GM19193 (cell line): ENCODE measurements around the gene PIGK.

ENCODE experiments used
- POLR2A ChIP-seq: IDR thresholded peaks from 4 replicates; pipeline ENCODE4 v1.6.1; 2011; ENCODE audit not compliant: insufficient read depth, insufficient read length; ENCODE audit errors: extremely low read depth

Gene PIGK

GRCh38 chr1:77219166-77219887 is at the start of gene PIGK:
Gene PIGK (minus strand): TSS chr1:77219430. CDS start chr1:77219402, 28 bp downstream.
- peak; percentile 89 for TF ChIP-seq POLR2A

GRCh38 chr1:77267035-77267434 is 47.8 kb upstream of the PIGK start:
- no peak for TF ChIP-seq POLR2A

DNA sequence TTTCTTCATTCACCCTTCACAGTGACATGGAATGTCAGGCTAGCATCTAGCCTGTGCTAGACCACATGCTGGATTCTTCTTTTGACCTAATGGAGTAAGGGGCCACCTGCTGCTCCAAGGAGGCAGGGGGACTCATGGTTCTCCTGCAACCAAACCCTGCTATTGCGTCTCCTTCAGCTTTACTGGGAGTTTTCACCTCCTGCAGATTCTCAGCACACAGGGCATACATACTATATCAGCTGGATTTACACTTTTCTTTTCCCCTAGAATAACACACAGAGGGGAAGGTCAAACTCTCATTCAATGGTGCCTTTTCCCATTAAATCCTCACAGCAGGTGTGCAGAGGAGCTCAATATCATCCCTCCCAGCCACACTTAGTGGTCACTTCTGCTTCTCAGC is 46.0 kb upstream of the PIGK start:
- no peak for TF ChIP-seq POLR2A

DNA sequence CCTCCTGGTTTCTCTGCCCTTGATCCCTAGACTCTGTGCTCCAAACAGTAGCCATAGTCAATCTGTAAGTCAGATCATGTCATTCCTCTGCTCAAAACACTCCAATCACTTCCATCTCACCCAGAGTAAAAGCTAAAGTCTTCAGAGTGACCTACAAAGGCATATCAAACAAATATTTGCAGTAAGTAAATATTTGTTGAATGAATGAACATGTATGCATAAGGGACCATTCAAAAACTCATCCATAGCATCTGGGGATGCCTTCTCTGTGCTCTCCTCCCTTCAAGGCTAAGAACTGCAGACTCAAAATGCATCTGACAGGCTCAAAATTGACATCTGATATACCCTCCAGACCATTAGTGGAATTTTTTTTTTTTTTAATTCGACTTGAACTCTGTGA is 44.5 kb upstream of the PIGK start:
- no peak for TF ChIP-seq POLR2A

GRCh38 chr1:77253211-77253610 is 34.0 kb upstream of the PIGK start:
- TF ChIP-seq POLR2A: no peak

DNA sequence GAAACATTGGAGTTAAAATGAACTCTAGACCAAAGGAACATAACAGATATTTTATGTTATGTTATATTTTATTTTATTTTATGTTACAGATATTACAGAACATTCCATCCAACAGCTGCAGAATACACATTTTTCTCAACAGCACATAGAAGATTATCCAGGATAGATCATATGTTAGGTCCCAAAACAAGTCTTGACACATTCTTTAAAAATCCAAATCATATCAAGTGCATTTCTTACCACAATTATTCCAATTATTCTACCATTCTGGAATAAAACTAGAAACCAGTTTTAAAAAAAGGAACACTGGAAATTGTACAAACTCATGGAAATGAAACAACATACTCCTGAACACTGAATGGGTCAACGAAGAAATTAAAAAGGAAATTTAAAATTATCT is 30.9 kb upstream of the PIGK start:
- TF ChIP-seq POLR2A: no peak

GRCh38 chr1:77245830-77246229 is 26.6 kb upstream of the PIGK start:
- no peak for TF ChIP-seq POLR2A

DNA sequence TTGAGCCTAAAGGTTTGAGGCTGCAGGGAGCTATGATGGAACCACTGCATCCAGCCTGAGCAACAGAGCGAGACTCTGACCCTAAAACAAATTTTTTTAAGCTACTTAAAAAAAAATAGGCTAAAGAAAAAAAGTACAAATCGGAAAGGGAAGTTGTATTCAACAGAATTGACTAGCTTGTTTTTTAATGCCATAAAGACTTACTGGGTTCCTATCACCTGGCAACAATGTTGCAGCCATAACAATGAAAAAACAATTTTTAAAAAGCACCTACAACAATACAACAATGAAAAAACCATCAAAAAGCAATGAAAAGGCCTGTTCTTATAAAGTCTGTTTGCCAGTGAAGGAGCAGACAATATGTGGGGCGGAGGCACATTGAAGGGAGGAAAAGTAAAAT is 20.1 kb upstream of the PIGK start:
- TF ChIP-seq POLR2A: no peak

DNA sequence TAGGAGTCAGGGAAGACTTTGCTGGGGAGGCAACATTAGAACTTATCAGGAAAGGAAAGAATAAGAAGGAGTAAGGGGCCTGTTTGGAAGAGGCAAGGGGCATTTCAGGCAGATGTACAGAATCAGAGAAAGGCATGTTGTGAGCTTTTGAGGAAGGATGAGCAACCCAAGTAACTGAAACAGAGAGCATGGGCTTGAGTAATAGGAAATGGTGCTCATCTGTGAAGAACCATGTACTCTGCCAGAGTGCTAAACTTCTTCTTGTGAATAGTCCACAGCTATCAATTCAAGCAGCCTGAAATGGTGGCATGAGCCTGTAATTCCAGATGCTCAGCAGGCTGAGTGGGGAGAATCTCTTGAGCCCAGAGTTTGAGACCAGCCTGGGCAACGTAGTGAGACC is 19.2 kb upstream of the PIGK start:
- TF ChIP-seq POLR2A: no peak

- no peak for TF ChIP-seq POLR2A
Observed at GRCh38 chr1:77234943-77235342, 15.7 kb upstream of the PIGK start.

DNA sequence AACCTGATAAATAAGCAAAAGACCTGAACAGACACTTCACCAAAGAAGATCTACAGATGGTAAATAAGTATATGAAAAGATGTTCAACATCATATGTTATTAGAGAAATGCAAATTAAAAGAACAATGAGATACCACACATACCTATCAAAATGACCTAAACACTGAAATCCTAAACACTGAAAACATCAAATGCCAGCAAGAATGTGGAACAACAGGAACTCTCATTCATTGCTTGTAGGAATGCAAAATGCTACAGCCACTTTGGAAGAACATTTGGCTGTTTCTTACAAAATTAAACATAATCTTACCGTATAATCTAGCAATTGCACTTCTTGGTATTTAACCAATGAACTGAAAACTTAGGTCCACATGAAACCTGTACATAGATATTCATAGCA is 14.9 kb upstream of the PIGK start:
- TF ChIP-seq POLR2A: no peak

DNA sequence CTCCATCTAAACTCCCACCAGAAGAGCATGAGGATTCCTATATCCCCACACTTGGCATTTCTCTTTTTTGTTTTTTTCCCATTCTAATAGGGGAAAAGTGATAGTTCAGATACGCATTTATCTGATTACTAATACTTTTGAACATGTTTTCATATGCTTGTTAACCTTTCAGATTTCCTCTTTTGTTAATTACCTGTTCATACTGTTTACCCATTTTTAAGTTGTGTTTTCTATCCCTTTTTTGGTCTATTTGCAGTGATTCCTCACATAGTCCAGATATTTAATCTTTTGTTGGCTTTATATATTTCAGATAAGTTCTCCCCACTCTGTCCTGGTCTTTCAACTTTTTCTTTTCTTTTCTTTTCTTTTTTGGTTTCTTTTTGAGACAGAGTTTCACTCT is 13.6 kb upstream of the PIGK start:
- TF ChIP-seq POLR2A: no peak

GRCh38 chr1:77230051-77230450 is 10.8 kb upstream of the PIGK start:
- TF ChIP-seq POLR2A: no peak

GRCh38 chr1:77228836-77229235 is 9.6 kb upstream of the PIGK start:
- no peak for TF ChIP-seq POLR2A

DNA sequence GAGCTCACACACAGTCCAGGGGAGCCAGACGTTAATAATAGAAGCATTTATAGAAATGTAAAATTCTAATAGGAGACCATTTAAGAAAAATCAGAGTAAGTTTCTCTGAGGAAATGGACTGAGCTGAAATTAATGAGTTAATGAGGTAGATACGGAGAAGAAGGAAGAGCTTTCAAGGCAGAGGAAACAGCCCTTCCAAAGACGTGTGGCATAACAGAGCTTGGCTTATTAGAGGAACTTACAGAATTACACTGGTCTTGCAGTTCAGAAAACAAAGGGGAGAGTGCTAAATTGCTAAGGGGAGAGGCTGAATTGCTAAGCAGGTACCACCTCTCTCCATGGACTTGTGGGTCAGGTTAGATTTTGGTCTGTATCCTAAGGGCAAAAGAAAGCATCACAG is 8.2 kb upstream of the PIGK start:
- no peak for TF ChIP-seq POLR2A

DNA sequence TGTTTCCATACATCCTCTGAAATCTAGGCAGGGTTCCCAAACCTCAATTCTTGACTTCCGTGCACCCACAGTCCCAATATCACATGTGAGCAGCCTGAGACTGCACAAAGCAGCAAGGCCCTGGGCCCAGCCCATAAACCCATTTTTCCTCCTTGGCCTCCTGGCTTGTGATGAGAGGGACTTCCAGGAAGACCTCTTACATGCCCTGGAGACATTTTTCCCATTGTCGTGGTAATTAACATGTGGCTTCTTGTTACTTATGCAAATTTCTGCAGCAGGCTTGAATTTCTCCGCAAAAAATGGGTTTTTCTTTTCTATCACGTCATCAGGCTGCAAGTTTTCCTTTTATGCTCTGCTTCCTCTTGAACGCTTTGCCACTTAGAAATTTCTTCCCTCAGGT is 3.3 kb upstream of the PIGK start:
- no peak for TF ChIP-seq POLR2A
